ENCODE results near the gene FRMPD3. TPM values are rescaled to one million over a fixed set of nuclear protein-coding genes. Genes with fewer than 3 reads are reported as not detected.

The FRMPD3 gene
- under 1 TPM in 1 of 4 donors, not detected in 3; 0.05 TPM for total RNA-seq

DNA sequence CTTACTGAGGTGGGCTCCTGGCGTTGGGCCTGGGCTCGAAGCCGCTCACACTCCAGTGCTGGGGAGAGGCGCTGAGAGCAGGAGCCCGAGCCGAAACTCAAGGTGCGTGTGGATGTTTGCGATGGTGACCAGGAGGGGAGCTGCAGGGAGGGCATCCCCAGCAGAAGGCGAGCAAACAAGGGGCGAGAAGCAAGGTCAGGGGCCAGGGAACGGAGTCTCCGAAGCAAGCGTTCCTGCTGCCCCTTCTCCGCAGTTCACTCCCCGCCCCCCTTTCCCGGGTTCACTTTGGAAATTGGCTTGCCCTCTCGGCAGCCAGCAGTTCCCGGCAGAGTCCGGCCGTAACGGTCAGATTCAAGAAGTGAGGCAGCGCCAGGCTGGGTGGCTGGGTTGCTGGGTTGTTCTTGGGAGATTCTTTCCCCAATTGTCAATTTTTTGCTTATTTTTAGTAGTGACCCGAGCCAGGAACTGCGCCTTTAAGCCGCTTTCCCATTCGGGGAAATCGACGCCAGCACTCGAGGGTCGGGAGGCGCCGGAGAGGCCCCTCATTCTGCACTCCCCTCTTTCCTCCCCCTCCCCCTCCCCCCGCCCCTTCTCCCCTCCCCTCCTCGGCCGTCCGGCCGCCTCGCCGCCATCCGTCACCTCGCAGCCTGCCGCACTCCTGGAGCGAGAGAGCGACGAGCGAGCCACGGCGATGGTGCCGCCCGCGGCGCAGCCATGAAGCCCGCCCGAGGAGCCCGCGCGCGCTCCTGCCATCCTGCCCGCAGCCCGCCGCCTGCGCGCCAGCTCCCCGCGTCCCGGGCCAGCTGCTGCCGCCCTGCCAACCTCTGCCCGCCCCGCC, at the start of gene FRMPD3:
TSS of gene FRMPD3 (plus strand) at position 655 of the 838 bp plus-strand sequence. CDS start 76,937 bp downstream, outside the sequence.
- no peak within 1 kb of the TSS for H3K4me3 ChIP-seq (ENCODE audit: low read depth, poor library complexity, severe bottlenecking)
- intact Hi-C loops (cut with DNase I; ENCODE audit: low total_unique reads), result no loop called here
- WGBS, 2 donors, result 2 to 35% methylated on average over 23 to 32 of the region's 69 CpGs
- TF ChIP-seq, protein P1, sequence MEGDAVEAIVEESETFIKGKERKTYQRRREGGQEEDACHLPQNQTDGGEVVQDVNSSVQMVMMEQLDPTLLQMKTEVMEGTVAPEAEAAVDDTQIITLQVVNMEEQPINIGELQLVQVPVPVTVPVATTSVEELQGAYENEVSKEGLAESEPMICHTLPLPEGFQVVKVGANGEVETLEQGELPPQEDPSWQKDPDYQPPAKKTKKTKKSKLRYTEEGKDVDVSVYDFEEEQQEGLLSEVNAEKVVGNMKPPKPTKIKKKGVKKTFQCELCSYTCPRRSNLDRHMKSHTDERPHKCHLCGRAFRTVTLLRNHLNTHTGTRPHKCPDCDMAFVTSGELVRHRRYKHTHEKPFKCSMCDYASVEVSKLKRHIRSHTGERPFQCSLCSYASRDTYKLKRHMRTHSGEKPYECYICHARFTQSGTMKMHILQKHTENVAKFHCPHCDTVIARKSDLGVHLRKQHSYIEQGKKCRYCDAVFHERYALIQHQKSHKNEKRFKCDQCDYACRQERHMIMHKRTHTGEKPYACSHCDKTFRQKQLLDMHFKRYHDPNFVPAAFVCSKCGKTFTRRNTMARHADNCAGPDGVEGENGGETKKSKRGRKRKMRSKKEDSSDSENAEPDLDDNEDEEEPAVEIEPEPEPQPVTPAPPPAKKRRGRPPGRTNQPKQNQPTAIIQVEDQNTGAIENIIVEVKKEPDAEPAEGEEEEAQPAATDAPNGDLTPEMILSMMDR (IDR thresholded peaks at IDR 0.05), result no peak
- TF ChIP-seq POLR2A (IDR thresholded peaks at IDR 0.05), result no peak
- no peak for DNase-seq (ENCODE audit: low spot score in 2 of 2)

DNA sequence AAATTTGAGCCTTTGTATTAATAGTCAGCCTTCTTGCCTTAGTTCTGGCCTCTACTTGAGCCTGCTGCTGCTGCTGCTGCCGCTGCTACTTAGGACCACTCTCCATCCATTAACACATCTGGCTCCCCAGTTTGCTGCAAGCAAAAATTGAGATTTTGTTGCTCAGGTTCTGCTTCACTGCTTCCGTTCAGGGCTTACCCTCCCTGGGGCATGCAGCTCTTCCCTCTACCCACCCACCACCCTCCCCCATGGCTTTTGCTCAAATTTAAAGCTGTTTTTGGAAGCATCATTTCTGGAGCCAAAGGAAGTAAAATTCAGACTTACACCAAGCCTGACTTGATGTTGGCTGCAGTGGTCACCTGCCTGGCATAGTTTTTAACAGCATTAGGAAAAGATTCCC, 28.9 kb upstream of the FRMPD3 start:
- 57 to 69% methylated on average over 2 of the region's 2 CpGs for WGBS, 2 donors

DNA sequence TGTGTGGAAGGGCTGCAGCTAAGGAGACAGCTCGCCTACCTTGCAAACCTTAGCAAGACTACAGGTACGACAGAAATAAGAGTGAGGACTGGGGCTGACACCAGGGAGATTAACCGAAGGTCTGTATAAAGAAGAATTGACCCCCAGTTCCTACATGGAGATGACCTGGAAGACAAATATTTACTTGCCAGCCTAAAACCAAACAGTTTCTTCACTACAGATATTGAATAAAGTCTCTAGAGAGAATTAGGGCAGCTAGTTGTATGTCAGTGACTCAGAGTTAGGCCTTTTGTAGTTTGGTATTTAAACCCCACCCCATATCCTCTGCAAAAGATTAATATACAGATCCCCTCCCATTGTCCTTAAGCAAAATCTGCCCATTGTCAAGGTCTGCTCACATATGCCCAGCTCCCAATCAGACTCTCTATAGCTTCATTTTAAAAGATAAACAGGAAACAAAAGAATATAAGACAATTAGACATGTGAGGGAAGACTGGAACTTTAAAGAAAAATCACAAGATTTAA, 28.1 kb upstream of the FRMPD3 start:
- DNase-seq (ENCODE audit: low spot score in 2 of 2), result no peak
- H3K4me3 ChIP-seq (ENCODE audit: low read depth, poor library complexity, severe bottlenecking), result no peak overlapping the region
- intact Hi-C loops (cut with DNase I; ENCODE audit: low total_unique reads), result no loop called here
- WGBS, 2 donors, result 68 to 78% methylated on average over 3 of the region's 3 CpGs
- TF ChIP-seq, protein P1 (IDR thresholded peaks at IDR 0.05), result no peak
- no peak for TF ChIP-seq POLR2A (IDR thresholded peaks at IDR 0.05)

More for the DNA sequence above, 28.9 kb upstream of the FRMPD3 start:
- intact Hi-C loops (cut with DNase I; ENCODE audit: low total_unique reads), result no loop called here
- no peak overlapping the region for H3K4me3 ChIP-seq (ENCODE audit: low read depth, poor library complexity, severe bottlenecking)
- TF ChIP-seq, protein P1 (IDR thresholded peaks at IDR 0.05), result no peak
- TF ChIP-seq POLR2A (IDR thresholded peaks at IDR 0.05), result no peak
- no peak for DNase-seq (ENCODE audit: low spot score in 2 of 2)

DNA sequence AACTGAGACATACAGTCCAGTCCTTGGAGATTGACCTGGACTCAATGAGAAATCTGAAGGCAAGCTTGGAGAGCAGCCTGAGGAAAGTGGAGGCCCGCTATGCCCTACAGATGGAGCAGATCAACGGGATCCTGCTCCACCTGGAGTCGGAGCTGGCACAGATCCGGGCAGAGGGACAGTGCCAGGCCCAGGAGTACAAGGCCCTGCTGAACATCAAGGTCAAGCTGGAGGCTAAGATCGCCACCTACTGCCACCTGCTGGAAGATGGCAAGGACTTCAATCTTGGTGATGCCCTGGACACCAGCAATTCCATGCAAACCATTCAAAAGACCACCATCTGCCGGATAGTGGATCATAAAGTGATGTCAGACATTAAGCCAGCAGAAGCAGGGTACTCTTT, 20.4 kb upstream of the FRMPD3 start:
- no peak for DNase-seq (ENCODE audit: low spot score in 2 of 2)
- no peak for TF ChIP-seq POLR2A (IDR thresholded peaks at IDR 0.05)
- TF ChIP-seq, protein P1 (IDR thresholded peaks at IDR 0.05), result no peak
- WGBS, 2 donors, result 43 to 64% methylated on average over 5 to 6 of the region's 6 CpGs
- intact Hi-C loops (cut with DNase I; ENCODE audit: low total_unique reads), result no loop called here
- H3K4me3 ChIP-seq (ENCODE audit: low read depth, poor library complexity, severe bottlenecking), result no peak overlapping the region

DNA sequence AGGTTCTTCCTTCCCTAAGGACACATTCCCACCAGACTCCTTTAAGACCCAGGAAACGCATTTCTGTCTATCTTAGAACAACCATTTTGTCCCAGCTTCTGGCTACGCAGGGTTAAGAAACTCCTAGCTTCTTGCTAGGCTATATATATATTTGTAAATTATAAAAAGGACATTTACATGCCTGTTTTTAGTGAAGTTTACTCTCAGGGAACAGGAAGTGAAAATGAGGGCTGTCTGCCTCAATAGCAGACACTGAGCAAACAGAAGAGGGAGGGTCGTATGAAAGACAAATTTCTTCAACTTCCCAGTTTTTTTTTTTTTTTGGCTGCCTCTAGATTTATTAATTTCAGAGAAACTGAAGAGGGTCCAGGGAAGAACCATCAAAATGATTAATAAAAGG, 9.3 kb upstream of the FRMPD3 start:
- 71 to 74% methylated on average over 3 of the region's 3 CpGs for WGBS, 2 donors
- TF ChIP-seq POLR2A (IDR thresholded peaks at IDR 0.05), result no peak
- TF ChIP-seq, protein P1 (IDR thresholded peaks at IDR 0.05), result no peak
- DNase-seq (ENCODE audit: low spot score in 2 of 2), result no peak
- intact Hi-C loops (cut with DNase I; ENCODE audit: low total_unique reads), result loop anchor here (5.0 kb wide), 1 partner anchor 618 kb away; no protein-coding TSS in a partner anchor
- no peak overlapping the region for H3K4me3 ChIP-seq (ENCODE audit: low read depth, poor library complexity, severe bottlenecking)

Measured in lower leg skin (tissue), 4 donors.